Gastrocnemius medialis (tissue), 4 donors: ENCODE results near the gene RNLS. TPM values are rescaled to one million over a fixed set of nuclear protein-coding genes. Genes with fewer than 3 reads are reported as not detected.
A peak's percentile ranks its signal among the peaks of the same experiment; 100 is the strongest.

ENCODE experiments used
- ATAC-seq, 2 donors: fragments of 150-250 bp; one replicate each; pipeline ENCODE4 v1.9.1; 2016
- DNase-seq, 2 donors: peaks; one replicate each; pipeline ENCODE4 v3.0.0-alpha.2; 2019
- H3K27ac ChIP-seq, 4 donors: fragments of 200-600 bp; sonication (generic); 1 replicate in 1 of 4; 2 replicates in 3 of 4; pipeline ENCODE4 v1.5.1; 2016 to 2018; ENCODE audit warnings: mild to moderate bottlenecking in 2 of 4, moderate library complexity in 1 of 4
- H3K27me3 ChIP-seq, 3 donors: fragments of 200-600 bp; sonication (generic) in 2 of 3; 1 replicate in 1 of 3; 2 replicates in 2 of 3; pipeline versions ENCODE4 v1.5.1 to v1.6.0; 2016 to 2019; ENCODE audit warnings: mild to moderate bottlenecking in 1 of 3, moderate library complexity in 1 of 3
- H3K36me3 ChIP-seq, 2 donors: fragments of 200-600 bp; sonication (generic) in 1 of 2; one replicate each; pipeline ENCODE4 v1.5.1; 2017 to 2018
- H3K4me1 ChIP-seq, 2 donors: fragments of 200-600 bp; sonication (generic) in 1 of 2; one replicate each; pipeline ENCODE4 v1.5.1; 2016 to 2017; ENCODE audit warnings: mild to moderate bottlenecking in 2 of 2
- H3K4me3 ChIP-seq, 4 donors: fragments of 200-600 bp; sonication (generic) in 3 of 4; 1 replicate in 1 of 4; 2 replicates in 3 of 4; pipeline ENCODE4 v1.5.1; 2016 to 2019; ENCODE audit warnings: mild to moderate bottlenecking in 2 of 4
- H3K9me3 ChIP-seq, 3 donors: fragments of 200-600 bp; sonication (generic) in 2 of 3; 1 replicate in 1 of 3; 2 replicates in 2 of 3; pipeline ENCODE4 v1.5.1; 2016 to 2019
- CTCF ChIP-seq, 5 experiments: fragments of 450-650 bp in 3 of 5; fragments of 200-600 bp in 2 of 5; sonication (generic) in 2 of 5; IDR thresholded peaks in 4 of 5; conservative IDR thresholded peaks in 1 of 5; 1 replicate in 4 of 5; 2 replicates in 1 of 5; pipeline ENCODE4 v1.5.1; 2016 to 2019; ENCODE audit warnings: antibody characterized with exemption in 5 of 5, mild to moderate bottlenecking in 3 of 5, moderate library complexity in 3 of 5
- POLR2A ChIP-seq, 2 donors: fragments of 450-650 bp; IDR thresholded peaks; one replicate each; pipeline ENCODE4 v1.6.1; 2017; ENCODE audit warnings: antibody characterized with exemption in 2 of 2, mild to moderate bottlenecking in 2 of 2, moderate library complexity in 2 of 2
- in situ Hi-C, 4 donors: fragments of 200-750 bp; cut with MboI; loops; one replicate each; pipeline versions ENCODE4 v1.15.0 to v1.8.0; 2017; ENCODE audit warnings: low sequenced_read_pairs in 4 of 4
- intact Hi-C: fragments of 100-400 bp; cut with DNase I; formaldehyde crosslinking; loops from one replicate; pipeline ENCODE4 v1.15.1; 2023; ENCODE audit warnings: low total_unique reads
- total RNA-seq, 4 donors: library from RNA; depleted of rRNA; stranded (reverse); fragments of >200 nt; gene quantifications; one replicate each; pipeline versions ENCODE4 v1.1.0 to v1.2.3, GENCODE V29; 2016

RNLS gene
- total RNA-seq, 4 donors from 2014 or later, result 8.1 to 17.5 (median 9.7) TPM

DNA sequence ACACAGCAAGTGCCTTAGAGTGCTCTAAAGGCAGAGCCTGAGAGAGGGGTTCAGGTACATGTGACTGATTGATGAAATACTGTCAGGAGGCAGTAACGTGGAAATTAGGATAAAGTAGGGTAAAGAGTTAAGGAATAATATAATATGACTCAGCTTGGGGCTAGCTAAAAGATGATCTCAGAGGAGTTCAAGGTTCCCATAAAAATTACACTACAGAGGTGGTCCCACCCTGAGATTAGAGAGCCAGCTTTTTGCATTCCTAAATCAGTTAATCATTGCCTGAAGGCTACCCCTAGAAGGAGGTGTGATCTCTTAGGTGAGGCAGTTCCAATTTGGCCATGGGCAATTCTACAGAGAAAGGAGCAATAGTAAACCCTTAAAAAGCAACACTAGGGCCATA is 9.3 kb upstream of the RNLS start:
- DNase-seq (no peak), ATAC-seq (no peak)
- TF ChIP-seq CTCF (IDR thresholded peaks at IDR 0.05 in 4 of 5, conservative IDR thresholded peaks at IDR 0.05 in 1 of 5), result no peak
- no peak for TF ChIP-seq POLR2A (IDR thresholded peaks at IDR 0.05)
- Histone ChIP-seq H3K27ac (no peak overlapping the region), H3K9me3 (no peaks in the 10 kb centered on the region), H3K36me3 (no peaks in the 10 kb centered on the region), H3K4me3 (no peak overlapping the region), H3K4me1 (no peaks in the 10 kb centered on the region), H3K27me3 (no peaks in the 10 kb centered on the region)
- intact Hi-C loops, result no loop called here
- in situ Hi-C loops, result loop anchor here in 1 of 4 donors (25.0 kb wide), 1 partner anchor 220 kb away; the partner anchor contains the start of gene LIPM

DNA sequence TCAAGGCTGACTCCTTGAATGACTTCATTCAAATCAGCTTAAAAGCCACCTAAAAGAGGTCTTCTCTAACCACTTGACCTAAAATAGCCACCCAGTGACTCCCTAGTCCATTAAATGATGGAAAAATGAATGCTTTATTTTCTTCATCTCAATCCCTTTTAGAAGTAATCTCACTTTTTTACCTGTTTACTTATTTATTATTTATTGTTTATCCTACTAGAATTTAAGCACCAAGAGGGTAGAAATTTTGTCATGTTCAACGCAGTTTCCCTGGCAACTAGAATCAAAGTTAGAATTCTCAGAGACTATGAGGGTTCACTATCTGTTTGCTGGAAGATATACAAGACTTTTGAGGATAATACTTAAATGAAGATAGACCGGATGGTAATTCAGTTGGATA is 3.3 kb upstream of the RNLS start, which contains the start of gene LIPJ:
Gene LIPJ (plus strand): TSS at position 301 of the 400 bp plus-strand sequence. CDS start 3,926 bp downstream, outside the sequence.
- in situ Hi-C loops, result loop anchor here in 1 of 4 donors (25.0 kb wide), 1 partner anchor 226 kb away; the partner anchor contains the start of gene LIPM
- intact Hi-C loops, result no loop called here

DNA sequence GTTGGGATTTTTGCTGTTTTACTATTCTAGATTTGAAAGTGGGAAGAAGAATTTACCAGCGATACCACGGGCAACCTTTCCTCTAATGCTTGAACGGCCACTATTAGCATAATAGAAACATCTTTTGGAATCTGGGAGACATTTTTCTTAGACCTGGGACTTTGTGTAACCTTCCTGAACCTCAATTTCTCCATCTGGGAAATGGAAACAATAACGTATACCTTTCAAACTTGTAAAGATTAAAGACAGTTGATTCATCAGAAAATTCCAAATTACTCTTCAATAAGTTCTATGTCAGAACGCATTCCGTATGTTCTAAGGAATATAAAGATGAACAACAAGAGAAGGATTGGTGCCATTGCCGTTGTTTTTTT is 453 bp upstream of the RNLS start:
- no peaks in the 10 kb centered on the region for H3K27me3 ChIP-seq
- peaks cover 0 to 6% of the 10 kb centered on the region in 2 donors for H3K4me1 ChIP-seq
- peak overlapping the region; percentile 88 to 98 (median 92) for H3K27ac ChIP-seq
- H3K36me3 ChIP-seq, result no peaks in the 10 kb centered on the region
- DNase-seq, result no peak
- TF ChIP-seq CTCF (IDR thresholded peaks at IDR 0.05 in 4 of 5, conservative IDR thresholded peaks at IDR 0.05 in 1 of 5) (no peak), POLR2A (IDR thresholded peaks at IDR 0.05) (no peak)
- intact Hi-C loops (no loop called here), in situ Hi-C loops (loop anchor here in 1 of 4 donors (25.0 kb wide), 1 partner anchor 229 kb away; the partner anchor contains the start of gene LIPM)
- peak overlapping the region; percentile 68 to 97 (median 84) for H3K4me3 ChIP-seq
- no peak for ATAC-seq
- H3K9me3 ChIP-seq, result no peaks in the 10 kb centered on the region

More for the DNA sequence above, 3.3 kb upstream of the RNLS start, which contains the start of gene LIPJ:
- Histone ChIP-seq H3K4me1 (peaks cover 0 to 6% of the 10 kb centered on the region in 2 donors), H3K27ac (no peak within 1 kb of the TSS), H3K9me3 (no peaks in the 10 kb centered on the region), H3K4me3 (no peak within 1 kb of the TSS), H3K27me3 (no peaks in the 10 kb centered on the region), H3K36me3 (no peaks in the 10 kb centered on the region)
- no peak for ATAC-seq
- no peak for DNase-seq
- no peak for TF ChIP-seq POLR2A (IDR thresholded peaks at IDR 0.05)
- TF ChIP-seq CTCF (IDR thresholded peaks at IDR 0.05 in 4 of 5, conservative IDR thresholded peaks at IDR 0.05 in 1 of 5), result no peak

- Histone ChIP-seq H3K27me3 (no peaks in the 10 kb centered on the region), H3K4me1 (peaks cover 0 to 6% of the 10 kb centered on the region in 2 donors), H3K9me3 (no peaks in the 10 kb centered on the region), H3K36me3 (no peaks in the 10 kb centered on the region), H3K4me3 (peak overlapping the region; percentile 68 to 97 (median 84)), H3K27ac (peak overlapping the region; percentile 88 to 98 (median 92))
- intact Hi-C loops, result no loop called here
- DNase-seq (no peak), ATAC-seq (peak in 1 of 2 donors; percentile 21)
- no peak for TF ChIP-seq POLR2A (IDR thresholded peaks at IDR 0.05)
- no peak for TF ChIP-seq CTCF (IDR thresholded peaks at IDR 0.05 in 4 of 5, conservative IDR thresholded peaks at IDR 0.05 in 1 of 5)
- in situ Hi-C loops, result loop anchor here in 1 of 4 donors (25.0 kb wide), 1 partner anchor 230 kb away; the partner anchor contains the start of gene LIPM
These were observed 710 bp downstream of the RNLS start for GRCh38 chr10:88582411-88582805.
